HG03196 (cell line): Measurements from ENCODE around the gene MYOCOS.
"Not testable (repeated sequence)": the region's sequence is repeated elsewhere in the genome, so short reads cannot be mapped to it uniquely, and the experiment has no call there.

Experiments used
- ATAC-seq: cut with Tn5 transposase; IDR thresholded peaks from one replicate; pipeline ENCODE4 v1.9.1; 2021; ENCODE audit not compliant: unreplicated experiment

The MYOCOS gene, protein sequence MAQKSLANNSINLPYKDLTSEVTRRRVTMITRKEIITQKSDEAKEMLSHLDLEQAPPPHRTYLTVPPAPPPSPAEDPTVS

DNA sequence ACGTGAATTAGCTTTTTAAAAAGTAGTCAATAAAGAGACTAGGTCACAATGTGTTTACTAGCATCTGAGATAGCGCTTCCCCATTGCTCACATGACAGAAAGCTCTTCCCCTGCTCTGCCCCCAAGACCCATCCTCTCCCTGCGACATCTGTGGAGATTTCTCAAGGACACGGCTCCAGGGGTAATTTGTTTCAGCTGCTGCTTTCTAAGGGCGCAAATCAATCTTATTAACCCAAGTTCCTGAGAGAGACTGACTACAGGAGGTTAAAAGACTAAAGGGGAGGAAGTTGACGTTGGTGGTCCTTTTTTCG lies at the start of gene MYOCOS:
Gene MYOCOS, plus strand, starts transcription at position 92 of the 311 bp plus-strand sequence. CDS start 1,641 bp downstream, outside the sequence.
- no peak for ATAC-seq

DNA sequence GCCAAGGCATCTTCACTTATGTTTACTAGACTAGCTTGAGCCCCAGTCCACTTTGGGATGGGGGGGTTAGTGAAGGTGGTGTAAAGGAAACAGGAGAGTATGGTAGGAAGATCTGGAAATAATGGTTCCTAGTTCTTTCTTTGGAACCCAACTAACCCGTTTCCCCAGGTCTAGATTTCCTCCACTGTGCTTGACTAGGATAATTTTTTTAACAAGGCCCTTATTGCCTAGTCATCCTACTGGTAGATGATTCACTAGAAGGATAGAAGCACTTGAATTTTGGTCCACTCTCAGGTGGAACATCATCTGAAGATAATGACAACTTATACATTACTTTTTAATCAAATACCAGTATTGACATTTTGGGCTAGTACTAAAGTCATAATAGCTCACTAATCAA lies 45.9 kb upstream of the MYOCOS start:
- ATAC-seq = no peak

DNA sequence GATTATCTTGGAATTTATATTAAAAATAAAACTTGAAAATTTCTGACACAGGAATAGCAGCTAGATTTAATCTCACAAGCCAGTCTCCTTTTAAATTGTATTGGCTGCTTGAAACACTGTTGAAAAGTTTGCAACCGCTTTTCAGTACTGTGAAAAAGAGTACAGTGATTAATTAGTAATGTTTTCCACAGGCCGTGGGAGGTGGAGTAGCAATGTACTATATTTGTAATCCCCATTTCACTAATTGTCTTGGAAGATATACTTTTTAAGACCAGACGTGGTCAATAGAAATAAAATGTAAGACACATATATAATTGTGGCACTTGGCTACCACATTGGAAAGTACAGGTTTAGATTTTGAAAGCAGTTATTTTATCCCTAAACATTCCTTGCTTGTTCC lies 40.8 kb upstream of the MYOCOS start:
- no peak for ATAC-seq

DNA sequence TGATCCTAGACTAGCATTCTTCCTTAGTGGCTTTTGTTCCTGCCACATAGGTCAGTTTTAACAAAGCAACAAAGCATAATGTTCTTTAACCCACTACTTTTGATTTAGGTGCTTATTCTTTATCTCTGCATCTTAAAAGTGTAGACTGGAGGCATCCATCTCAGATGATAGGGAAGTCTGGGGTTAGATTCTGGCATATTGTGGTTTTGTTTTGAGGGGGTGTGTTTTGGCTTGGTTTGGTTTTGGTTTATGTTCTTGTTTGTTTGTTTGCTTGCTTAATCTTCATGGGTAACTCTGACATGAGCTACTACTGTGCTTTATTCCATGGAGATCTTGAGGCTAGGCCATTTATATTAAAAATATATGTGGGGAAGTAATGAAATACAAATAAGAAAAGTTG lies 40.3 kb upstream of the MYOCOS start:
- no peak for ATAC-seq

DNA sequence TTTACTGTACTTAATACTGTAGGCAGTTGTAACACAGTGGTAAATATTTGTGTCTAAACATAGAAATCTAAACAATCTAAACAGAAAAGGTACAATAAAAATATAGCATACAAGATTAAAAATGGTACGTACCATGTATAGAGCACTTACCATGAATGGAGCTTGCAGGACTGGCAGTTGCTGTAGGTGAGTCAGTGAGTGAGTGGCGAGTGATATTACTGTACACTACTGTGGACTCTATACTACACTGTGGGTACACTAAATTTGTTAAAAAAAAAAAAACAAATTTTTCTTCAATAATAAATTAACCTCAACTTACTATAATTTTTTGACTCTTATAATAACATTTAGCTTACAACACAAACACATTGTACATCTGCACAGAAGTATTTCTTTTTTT lies 39.5 kb upstream of the MYOCOS start:
- no peak for ATAC-seq

DNA sequence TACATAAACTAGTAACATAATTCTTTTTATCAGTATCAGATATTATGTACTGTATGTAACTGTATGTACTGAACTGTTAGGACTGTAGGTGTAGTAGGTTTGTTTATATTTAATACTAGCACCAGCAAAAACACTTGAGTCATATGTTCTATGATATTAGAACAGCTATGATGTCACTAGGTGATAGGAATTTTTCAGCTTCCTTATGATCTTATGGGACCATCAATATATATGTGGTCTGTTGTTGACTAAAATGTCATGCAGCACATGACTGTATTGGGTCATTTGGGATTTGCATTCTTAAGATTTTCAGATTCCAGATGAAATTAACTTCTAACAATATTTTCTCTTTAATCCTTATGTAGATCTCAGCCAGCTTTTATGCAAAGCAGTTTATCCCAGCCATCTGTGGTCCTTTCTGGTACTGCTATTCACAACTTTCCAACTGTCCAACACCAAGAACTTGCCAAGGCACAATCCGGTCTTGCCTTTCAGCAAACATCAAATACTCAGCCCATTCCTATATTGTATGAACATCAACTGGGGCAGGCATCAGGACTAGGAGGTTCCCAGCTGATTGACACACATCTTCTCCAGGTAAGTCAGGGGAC lies 38.3 kb upstream of the MYOCOS start:
- no peak for ATAC-seq

DNA sequence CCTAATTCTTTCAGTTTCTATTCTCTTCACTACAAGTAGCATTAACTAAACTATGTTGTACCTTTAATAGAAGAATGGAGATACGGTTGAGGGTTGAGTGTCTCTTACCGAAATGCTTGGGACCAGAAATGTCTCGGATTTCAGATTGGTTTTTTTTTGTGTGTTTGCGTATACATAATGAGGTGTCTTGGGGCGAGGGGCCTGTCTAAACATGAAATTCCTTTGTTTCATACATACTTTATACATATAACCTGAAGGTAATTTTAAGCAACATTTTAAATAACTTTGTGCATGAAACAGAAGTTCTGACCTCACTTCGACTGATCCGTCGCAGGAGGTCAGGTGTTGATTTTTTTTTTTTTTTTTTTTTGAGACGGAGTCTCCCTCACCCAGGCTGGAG lies 36.3 kb upstream of the MYOCOS start:
- no peak for ATAC-seq

DNA sequence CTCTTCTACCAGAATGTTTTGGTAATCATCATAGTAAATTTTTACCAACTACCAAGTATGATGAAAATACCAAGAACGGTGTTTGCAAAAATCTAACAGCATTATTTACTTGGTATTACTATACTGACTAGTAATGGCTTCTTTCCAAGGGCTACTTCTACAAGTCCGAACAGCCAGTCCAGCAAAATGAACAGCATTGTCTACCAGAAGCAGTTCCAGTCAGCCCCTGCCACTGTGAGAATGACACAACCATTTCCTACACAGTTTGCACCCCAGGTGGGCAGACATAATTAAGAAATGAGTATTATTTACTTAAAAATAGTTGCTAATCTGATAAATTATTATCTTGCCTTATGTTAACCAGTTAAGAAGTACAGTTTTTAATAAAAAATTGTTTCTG lies 33.8 kb upstream of the MYOCOS start:
- ATAC-seq = no peak

DNA sequence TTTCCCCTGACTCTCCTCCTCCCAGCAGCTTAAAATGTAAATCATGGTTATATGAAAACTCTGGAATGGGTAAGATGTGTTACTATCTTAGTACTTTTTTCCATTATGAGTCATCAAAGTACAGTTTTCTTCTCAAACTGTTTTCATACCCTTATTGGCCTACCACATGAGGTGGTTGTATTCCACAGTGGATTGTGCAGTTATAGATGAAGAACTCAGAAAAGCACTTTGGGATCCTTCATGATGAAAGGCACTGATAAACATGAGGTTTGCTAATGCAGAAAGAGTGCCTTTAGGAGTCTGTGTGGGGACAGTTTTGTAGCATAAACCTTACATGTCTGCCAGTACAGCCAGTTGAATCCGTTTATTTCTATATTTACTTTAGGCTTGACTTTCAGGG lies 32.0 kb upstream of the MYOCOS start:
- ATAC-seq = no peak

DNA sequence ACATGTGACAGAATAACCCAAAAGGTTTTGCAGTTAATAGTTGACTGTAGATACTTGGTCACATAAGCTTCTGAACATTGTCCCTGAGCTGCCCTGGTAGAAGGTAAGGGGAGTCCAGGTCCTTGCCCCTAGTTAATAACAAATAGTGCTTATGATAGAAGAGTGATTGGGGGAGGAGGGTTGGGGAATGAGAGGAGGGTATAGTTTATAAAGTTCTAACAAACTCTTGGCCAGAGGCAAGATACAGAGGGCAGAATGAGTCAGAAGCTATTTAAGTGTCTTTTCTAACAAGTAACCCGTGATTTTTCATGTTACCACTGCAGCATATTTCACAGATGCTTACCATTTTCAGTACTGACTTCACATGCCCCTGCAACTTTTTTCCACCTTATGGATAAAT lies 26.7 kb upstream of the MYOCOS start:
- ATAC-seq = no peak

DNA sequence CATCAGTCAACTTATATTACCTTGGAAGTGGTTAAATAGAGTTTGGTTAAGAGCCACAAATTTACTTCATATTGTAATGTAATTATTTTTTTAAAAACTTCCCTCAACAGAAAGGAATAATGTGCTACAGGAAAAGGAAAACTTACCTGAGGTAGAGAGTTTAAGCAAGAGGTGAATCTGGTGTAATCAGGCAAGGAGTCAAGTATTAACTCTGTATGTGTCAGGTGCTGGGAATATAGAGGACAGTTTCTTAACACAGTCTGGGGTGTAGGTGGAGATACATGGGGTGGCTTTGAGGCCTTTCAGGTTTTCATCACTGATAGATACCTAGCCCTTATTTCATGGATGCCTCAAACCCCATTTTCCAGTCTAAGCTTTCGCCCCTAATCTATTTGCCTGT lies 25.9 kb upstream of the MYOCOS start:
- ATAC-seq = no peak

DNA sequence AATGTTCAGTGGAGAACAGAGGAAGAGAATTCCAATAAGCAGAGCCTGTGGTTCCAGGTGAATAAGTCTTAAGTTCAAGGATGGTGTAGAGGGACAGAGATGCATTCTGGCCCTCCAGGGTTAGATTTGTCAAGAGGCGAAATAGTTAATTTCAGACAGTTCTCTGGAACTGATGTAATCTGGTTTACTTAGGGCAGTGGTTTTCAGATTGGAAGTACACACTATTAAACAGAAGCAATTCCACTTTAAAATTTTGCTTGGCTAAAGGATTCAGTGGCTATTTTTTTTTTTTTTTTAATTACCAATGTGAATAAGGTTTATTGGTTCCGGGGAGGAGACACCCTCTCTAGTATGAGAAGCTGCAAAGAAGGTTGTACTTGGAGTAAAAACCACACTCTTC lies 25.3 kb upstream of the MYOCOS start:
- ATAC-seq = no peak

DNA sequence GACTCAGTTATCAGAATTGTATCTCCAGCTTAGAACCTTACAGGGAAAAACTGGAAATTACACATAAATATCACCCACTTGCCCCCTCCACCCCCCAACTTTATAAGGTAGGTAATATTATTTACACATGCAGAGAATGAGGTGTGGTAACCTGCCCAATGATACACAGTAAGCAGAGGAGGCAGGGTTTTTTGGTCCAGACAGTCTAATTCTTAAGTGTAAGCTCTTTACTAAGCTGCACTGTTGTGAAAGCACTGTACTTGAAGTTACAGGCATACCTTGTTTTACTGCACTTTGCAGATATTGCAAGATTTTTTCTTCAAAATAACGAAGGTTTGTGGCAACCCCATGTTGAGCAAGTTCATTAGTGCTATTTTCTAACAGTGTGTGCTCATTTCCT lies 24.8 kb upstream of the MYOCOS start:
- no peak for ATAC-seq

DNA sequence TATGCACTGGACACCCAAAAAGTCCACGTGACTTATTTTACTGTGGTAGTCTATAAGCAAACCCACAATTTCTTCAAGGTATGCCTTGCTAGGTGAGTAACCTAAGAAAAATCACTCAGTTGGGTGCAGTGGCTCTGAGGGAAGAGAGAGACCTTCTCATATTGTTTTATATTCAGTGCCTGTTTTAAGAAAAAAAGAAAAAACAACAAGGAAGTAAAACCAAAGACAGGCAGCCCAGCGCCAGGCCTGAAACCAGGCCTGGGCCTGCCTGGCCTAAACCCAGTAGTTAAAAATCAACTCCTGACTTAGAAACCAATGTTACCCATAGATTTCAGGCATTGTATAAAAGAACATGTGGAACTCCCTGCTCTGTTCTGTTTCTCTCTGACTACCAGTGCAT lies 21.7 kb upstream of the MYOCOS start:
- not testable (repeated sequence) for ATAC-seq

DNA sequence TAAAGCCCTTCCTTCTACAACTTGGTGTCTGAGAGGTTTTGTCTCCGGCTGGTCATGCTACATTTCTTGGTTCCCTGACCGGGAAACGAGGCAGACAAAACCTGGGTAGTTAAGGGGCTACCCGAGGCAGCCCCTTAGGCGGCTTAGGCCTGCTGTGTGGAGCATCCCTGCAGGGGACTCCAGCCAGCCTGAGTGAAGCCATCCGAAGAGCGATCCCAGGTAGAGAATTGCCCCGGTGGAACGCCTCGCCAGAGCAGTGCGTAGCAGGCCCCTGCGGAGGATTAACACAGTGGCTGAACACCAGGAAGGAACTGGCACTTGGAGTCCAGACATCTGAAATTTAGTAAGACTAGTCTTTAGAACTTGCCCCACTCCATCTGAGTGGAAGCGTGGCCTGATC lies 21.2 kb upstream of the MYOCOS start:
- no peak for ATAC-seq

DNA sequence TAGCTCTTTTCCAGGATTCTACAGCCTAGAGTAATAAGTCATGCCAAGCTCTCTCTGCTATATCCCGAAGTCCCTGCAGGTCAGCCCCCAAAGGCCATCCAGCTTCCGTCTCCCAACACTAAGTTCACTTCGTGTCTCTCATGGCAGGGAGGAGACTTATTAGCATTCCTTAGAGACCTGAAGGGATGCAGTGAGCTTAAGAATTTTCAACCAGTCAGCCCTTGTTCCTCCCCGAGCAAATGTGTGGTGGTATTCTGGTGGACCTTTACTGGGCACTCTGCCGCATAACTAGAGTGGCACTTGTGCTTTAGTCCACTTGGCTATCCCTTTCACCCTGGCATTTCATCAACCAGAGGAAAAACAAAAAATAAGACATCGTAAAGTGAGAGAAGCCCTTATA lies 19.0 kb upstream of the MYOCOS start:
- not testable (repeated sequence) for ATAC-seq

DNA sequence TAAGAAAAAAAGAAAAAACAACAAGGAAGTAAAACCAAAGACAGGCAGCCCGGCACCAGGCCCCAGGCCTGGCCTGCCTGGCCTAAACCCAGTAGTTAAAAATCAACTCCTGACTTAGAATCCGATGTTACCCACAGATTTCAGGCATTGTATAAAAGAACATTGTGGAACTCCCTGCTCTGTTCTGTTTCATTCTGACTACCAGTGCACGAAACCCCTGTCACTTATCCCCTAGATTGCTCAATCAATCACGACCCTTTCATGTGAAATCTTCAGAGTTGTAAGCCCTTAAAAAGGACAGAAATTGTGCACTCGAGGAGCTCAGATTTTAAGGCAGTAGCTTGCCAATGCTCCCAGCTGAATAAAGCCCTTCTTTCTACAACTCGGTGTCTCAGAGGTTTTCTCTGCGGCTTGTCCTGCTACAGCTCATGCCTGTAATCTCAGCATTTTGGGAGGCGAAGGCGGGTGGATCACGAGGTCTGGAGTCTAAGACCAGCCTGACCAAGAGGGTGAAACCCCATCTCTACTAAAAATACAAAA lies 15.6 kb upstream of the MYOCOS start:
- peak; percentile 62 for ATAC-seq

DNA sequence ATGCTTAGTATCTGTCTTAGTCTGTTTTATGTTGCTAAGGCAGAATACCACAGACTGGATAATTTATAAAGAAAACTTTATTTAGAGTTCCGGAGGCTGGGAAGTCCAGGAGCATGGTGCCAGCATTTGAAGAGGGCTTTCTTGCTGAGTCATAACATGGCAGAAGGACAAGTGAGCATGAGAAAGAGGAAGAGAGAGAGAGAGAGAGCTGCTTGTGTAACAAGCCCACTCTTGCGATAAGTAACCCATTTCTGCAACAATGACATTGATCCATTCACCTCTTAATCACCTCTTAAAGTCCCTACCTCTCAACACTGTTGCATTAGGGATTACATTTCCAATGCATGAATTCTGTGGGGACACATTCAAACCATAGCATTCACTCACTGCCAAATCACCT lies 11.7 kb upstream of the MYOCOS start:
- ATAC-seq = no peak

DNA sequence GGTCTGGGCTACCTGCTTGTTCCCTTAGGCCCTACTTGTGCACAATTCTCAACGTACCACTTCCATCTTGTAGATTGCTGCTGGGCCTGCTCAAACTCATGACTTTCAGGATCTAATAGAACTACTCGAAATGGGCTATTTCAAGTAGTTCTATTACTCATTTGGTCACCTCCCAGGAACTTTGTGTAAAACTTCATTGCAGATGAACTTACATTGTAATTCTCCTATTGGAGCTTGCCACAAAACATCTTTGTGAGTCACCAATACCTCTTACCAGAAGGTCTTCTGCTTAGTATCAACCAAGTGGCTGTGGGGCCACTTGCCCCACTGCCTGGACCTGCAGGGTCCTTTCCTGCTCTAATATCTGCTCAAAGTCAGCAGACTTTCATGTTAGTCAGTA lies 10.7 kb upstream of the MYOCOS start:
- ATAC-seq = no peak

DNA sequence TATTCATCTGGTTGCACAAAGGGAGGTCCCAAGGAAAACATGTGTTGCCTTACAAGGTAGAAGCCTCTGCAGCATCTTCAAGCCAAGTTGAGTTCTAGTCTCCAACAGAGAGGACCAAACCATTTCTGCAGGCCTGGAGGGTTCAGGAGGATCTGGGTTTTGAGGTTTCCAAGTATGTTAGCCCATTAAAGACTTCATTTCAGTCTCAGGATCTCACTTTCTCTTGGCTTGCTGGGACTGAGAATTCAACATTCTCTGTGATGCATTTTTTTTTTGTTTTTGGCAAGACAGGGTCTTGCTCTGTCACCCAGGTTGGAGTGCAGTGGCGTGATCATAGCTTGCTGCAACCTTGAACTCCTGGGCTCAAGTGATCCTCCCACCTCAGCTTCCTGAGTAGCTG lies 8.8 kb upstream of the MYOCOS start:
- no peak for ATAC-seq

DNA sequence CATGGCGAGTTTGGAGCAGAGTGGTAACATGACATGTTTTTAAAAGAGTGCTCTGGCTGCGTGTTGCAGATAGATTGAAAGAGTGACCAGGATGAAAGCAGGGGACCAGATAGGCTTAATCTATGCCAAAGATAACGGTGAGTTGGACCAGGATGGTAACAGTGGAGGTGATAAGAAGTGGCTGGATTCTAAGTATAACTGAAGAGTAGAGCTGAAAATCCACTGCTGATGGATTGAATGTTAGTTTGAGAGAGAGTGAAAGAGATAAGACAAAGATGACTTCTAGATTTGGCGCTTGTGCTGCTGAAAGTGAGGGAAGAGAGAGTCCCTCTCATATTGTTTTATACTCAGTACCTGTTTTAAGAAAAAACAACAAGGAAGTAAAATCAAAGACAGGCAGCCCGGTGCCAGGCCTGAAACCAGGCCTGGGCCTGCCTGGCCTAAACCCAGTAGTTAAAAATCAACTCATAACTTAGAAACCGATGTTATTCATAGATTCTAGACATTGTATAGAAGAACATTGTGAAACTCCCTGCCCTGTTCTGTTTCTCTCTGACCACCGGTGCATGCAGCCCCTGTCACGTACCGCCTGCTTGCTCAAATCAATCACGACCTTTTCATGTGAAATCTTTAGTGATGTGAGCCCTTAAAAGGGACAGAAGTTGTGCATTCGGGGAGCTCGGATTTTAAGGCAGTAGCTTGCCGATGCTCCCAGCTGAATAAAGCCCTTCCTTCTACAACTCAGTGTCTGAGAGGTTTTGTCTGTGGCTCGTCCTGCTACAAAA lies 6.7 kb upstream of the MYOCOS start:
- not testable (repeated sequence) for ATAC-seq

DNA sequence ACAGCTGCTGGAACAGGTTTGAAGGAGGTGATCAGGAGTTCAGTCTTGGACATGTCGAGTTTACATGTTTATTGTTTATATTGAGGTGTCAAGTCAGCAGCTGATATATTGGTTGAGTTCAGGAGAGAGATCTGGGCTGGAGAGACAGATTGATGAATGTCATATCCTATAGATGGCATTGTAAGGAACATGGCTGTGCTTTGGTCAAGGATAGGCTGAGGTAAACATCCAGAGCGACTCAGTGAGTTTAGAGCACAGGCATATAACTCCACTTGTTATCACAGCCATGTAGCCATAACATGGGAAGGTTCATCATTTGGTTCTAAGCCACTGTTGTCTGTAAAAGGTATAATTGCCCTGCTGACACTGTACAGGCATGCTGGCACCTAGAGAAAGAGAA lies 5.5 kb upstream of the MYOCOS start:
- ATAC-seq = no peak
